Measurements from ENCODE around the gene DNAJC18. TPM values are rescaled to one million over a fixed set of nuclear protein-coding genes. Genes with fewer than 3 reads are reported as not detected.
A peak's percentile ranks its signal among the peaks of the same experiment; 100 is the strongest.

The DNAJC18 gene
- total RNA-seq, 1 experiment from 2014 or later: 12.5 TPM

DNA sequence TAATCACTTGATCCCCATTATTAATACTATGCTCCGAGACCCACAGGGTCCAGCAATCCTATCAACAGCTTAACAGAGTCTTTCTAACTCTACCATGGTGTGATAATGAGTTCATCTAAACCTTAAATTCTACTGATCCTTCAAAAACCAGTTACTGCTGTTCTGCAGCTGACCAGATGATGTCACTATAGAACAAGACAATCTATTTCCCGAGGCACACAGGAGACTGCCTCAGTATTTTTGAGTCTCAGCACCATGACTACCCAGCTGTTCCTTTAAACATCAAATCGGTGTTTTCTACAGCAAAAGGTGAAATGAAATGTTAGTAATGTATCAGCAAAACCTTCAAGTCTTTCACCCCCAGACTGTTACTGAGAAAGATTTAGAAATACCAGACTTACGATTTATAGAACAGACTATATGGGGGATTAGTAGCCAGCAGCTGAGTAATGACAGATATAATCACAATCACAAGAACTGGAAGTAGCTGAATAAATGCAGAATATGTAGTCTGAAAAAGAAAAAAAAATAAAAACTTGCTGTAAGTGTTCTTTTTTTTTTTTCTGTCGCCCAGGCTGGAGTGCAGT is 16.9 kb downstream of the DNAJC18 start:
- Mint-ChIP-seq H3K27me3 (ENCODE audit: insufficient read depth, unreplicated experiment) (no peaks in the 10 kb centered on the region), H3K4me1 (ENCODE audit: low read depth, unreplicated experiment) (peaks cover 6% of the 10 kb centered on the region), H3K9me3 (ENCODE audit: unreplicated experiment) (no peaks in the 10 kb centered on the region), H3K27ac (ENCODE audit: unreplicated experiment) (no peak overlapping the region), H3K4me3 (ENCODE audit: unreplicated experiment) (no peak overlapping the region), H3K36me3 (ENCODE audit: insufficient read depth, unreplicated experiment) (peaks cover 8% of the 10 kb centered on the region)
- H3K4me1 ChIP-seq: no peaks in the 10 kb centered on the region
- H3K36me3 ChIP-seq (ENCODE audit: control insufficient read depth, insufficient read depth, low read length): no peaks in the 10 kb centered on the region
- H3K9me3 ChIP-seq: no peaks in the 10 kb centered on the region
- intact Hi-C loops (cut with micrococcal nuclease; ENCODE audit: unreplicated experiment): loop anchor here (1.0 to 2.0 kb wide), 3 partner anchors 46 to 96 kb away; no protein-coding TSS in a partner anchor
- ChIA-PET CTCF (interaction anchor here (0.5 to 4.2 kb wide), 10 partner anchors 11 to 467 kb away, joined by 3 to 36 read pairs (median 4); partner anchors contain the start of genes DNAJC18 and SPATA24), POLR2A (interaction anchor here (1.2 kb wide), 1 partner anchor 91 kb away, joined by 5 read pairs; no protein-coding TSS in a partner anchor)
- H3K27me3 ChIP-seq (replicated peaks; ENCODE audit: control insufficient read depth, insufficient read depth, low read length): no peaks in the 10 kb centered on the region
- TF ChIP-seq, protein P1, sequence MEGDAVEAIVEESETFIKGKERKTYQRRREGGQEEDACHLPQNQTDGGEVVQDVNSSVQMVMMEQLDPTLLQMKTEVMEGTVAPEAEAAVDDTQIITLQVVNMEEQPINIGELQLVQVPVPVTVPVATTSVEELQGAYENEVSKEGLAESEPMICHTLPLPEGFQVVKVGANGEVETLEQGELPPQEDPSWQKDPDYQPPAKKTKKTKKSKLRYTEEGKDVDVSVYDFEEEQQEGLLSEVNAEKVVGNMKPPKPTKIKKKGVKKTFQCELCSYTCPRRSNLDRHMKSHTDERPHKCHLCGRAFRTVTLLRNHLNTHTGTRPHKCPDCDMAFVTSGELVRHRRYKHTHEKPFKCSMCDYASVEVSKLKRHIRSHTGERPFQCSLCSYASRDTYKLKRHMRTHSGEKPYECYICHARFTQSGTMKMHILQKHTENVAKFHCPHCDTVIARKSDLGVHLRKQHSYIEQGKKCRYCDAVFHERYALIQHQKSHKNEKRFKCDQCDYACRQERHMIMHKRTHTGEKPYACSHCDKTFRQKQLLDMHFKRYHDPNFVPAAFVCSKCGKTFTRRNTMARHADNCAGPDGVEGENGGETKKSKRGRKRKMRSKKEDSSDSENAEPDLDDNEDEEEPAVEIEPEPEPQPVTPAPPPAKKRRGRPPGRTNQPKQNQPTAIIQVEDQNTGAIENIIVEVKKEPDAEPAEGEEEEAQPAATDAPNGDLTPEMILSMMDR (IDR thresholded peaks at IDR 0.05; ENCODE audit: insufficient read depth in 1 of 2, low read depth in 1 of 2, low read length in 1 of 2, severe bottlenecking in 1 of 2, unreplicated experiment in 1 of 2): peak; percentile 77 to 89
- no TSS peak for BruUV-seq (replicated peaks)
- DNase-seq: peak; percentile 47 to 72
- H3K4me3 ChIP-seq (ENCODE audit: low read depth, low read length): no peak overlapping the region

GRCh38 chr5:139419226-139420192 is 19.8 kb downstream of the DNAJC18 start:
- H3K27me3 ChIP-seq (replicated peaks; ENCODE audit: control insufficient read depth, insufficient read depth, low read length): no peaks in the 10 kb centered on the region
- ChIA-PET POLR2A (interaction anchor here (0.5 kb wide), 1 partner anchor 152 kb away, joined by 3 read pairs; no protein-coding TSS in a partner anchor), CTCF (interaction anchor here (0.6 to 4.2 kb wide), 6 partner anchors 9 to 218 kb away, joined by 3 to 36 read pairs (median 3); partner anchors contain the start of gene SPATA24)
- peaks cover 6% of the 10 kb centered on the region for H3K4me1 Mint-ChIP-seq (ENCODE audit: low read depth, unreplicated experiment)
- H3K4me3 Mint-ChIP-seq (ENCODE audit: unreplicated experiment): no peak overlapping the region
- H3K27ac Mint-ChIP-seq (ENCODE audit: unreplicated experiment): peak overlapping the region; percentile 5
- no peaks in the 10 kb centered on the region for H3K27me3 Mint-ChIP-seq (ENCODE audit: insufficient read depth, unreplicated experiment)
- no peaks in the 10 kb centered on the region for H3K4me1 ChIP-seq
- H3K36me3 ChIP-seq (ENCODE audit: control insufficient read depth, insufficient read depth, low read length): no peaks in the 10 kb centered on the region
- BruUV-seq (replicated peaks): no TSS peak
- H3K4me3 ChIP-seq (ENCODE audit: low read depth, low read length): no peak overlapping the region
- intact Hi-C loops (cut with micrococcal nuclease; ENCODE audit: unreplicated experiment): no loop called here
- peaks cover 8% of the 10 kb centered on the region for H3K36me3 Mint-ChIP-seq (ENCODE audit: insufficient read depth, unreplicated experiment)
- H3K9me3 ChIP-seq: no peaks in the 10 kb centered on the region
- TF ChIP-seq, protein P1 (IDR thresholded peaks at IDR 0.05; ENCODE audit: insufficient read depth in 1 of 2, low read depth in 1 of 2, low read length in 1 of 2, severe bottlenecking in 1 of 2, unreplicated experiment in 1 of 2): no peak
- DNase-seq: no peak
- H3K9me3 Mint-ChIP-seq (ENCODE audit: unreplicated experiment): no peaks in the 10 kb centered on the region

GRCh38 chr5:139418793-139419192 is 20.5 kb downstream of the DNAJC18 start:
- no peaks in the 10 kb centered on the region for H3K9me3 Mint-ChIP-seq (ENCODE audit: unreplicated experiment)
- POLR2A ChIA-PET: no interaction called here
- Histone ChIP-seq H3K27me3 (replicated peaks; ENCODE audit: control insufficient read depth, insufficient read depth, low read length) (no peaks in the 10 kb centered on the region), H3K4me1 (no peaks in the 10 kb centered on the region), H3K4me3 (ENCODE audit: low read depth, low read length) (no peak overlapping the region), H3K36me3 (ENCODE audit: control insufficient read depth, insufficient read depth, low read length) (no peaks in the 10 kb centered on the region), H3K9me3 (no peaks in the 10 kb centered on the region)
- H3K4me1 Mint-ChIP-seq (ENCODE audit: low read depth, unreplicated experiment): peaks cover 6% of the 10 kb centered on the region
- no peaks in the 10 kb centered on the region for H3K27me3 Mint-ChIP-seq (ENCODE audit: insufficient read depth, unreplicated experiment)
- peaks cover 8% of the 10 kb centered on the region for H3K36me3 Mint-ChIP-seq (ENCODE audit: insufficient read depth, unreplicated experiment)
- intact Hi-C loops (cut with micrococcal nuclease; ENCODE audit: unreplicated experiment): no loop called here
- no peak for DNase-seq
- CTCF ChIA-PET: interaction anchor here (0.6 to 4.2 kb wide), 3 partner anchors 15 to 95 kb away, joined by 3 to 36 read pairs (median 3); no protein-coding TSS in a partner anchor
- H3K4me3 Mint-ChIP-seq (ENCODE audit: unreplicated experiment): no peak overlapping the region
- TF ChIP-seq, protein P1 (IDR thresholded peaks at IDR 0.05; ENCODE audit: insufficient read depth in 1 of 2, low read depth in 1 of 2, low read length in 1 of 2, severe bottlenecking in 1 of 2, unreplicated experiment in 1 of 2): no peak
- no TSS peak for BruUV-seq (replicated peaks)
- H3K27ac Mint-ChIP-seq (ENCODE audit: unreplicated experiment): no peak overlapping the region

Data from Caco-2 (cell line).